SJSA1 (cell line): ENCODE results near the gene UGT1A10. TPM values are rescaled to one million over a fixed set of nuclear protein-coding genes. Genes with fewer than 3 reads are reported as not detected.

Experiments
- DNase-seq, 2 experiments: peaks; one replicate each; pipeline ENCODE4 v3.0.0-alpha.2; 2015 to 2020; ENCODE audit warnings: low spot score in 2 of 2, low read depth in 1 of 2
- H3K27ac ChIP-seq: fragments of 250-450 bp; sonication (Bioruptor Pico); 2 replicates; pipeline ENCODE4 v1.5.1; 2020; ENCODE audit warnings: mild to moderate bottlenecking, moderate library complexity
- H3K27me3 ChIP-seq: fragments of 250-450 bp; sonication (Bioruptor Pico); replicated peaks from 2 replicates; pipeline ENCODE4 v1.5.1; 2020; ENCODE audit warnings: mild to moderate bottlenecking, moderate library complexity
- H3K36me3 ChIP-seq: fragments of 250-450 bp; sonication (Bioruptor Pico); 2 replicates; pipeline ENCODE4 v1.5.1; 2020; ENCODE audit warnings: mild to moderate bottlenecking
- H3K4me1 ChIP-seq: fragments of 250-450 bp; sonication (Bioruptor Pico); replicated peaks from 2 replicates; pipeline ENCODE4 v1.6.1; 2021; ENCODE audit warnings: mild to moderate bottlenecking
- H3K4me3 ChIP-seq: fragments of 250-450 bp; sonication (Bioruptor Pico); 2 replicates; pipeline ENCODE4 v1.5.1; 2020; ENCODE audit warnings: mild to moderate bottlenecking
- H3K9me3 ChIP-seq: fragments of 250-450 bp; sonication (Bioruptor Pico); replicated peaks from 2 replicates; pipeline ENCODE4 v1.5.1; 2020; ENCODE audit warnings: mild to moderate bottlenecking
- total RNA-seq: library from RNA; depleted of rRNA; stranded (reverse); fragments of >200 nt; shearing (Covaris generic); gene quantifications from 2 replicates; pipeline ENCODE4 v1.2.3, GENCODE V29; 2014; rRNA removed

UGT1A10 gene
- total RNA-seq, 1 experiment from 2014 or later = not detected

- no peaks in the 10 kb centered on the region for H3K36me3 ChIP-seq
- peaks cover 10% of the 10 kb centered on the region for H3K4me1 ChIP-seq
- DNase-seq = peak in 1 of 2 experiments; percentile 38
- no peak overlapping the region for H3K4me3 ChIP-seq
- no peaks in the 10 kb centered on the region for H3K27me3 ChIP-seq
- no peak overlapping the region for H3K27ac ChIP-seq
- no peaks in the 10 kb centered on the region; the same call in 1 of the 2 replicates for H3K9me3 ChIP-seq
Observed at GRCh38 chr2:233819884-233820773, 183.9 kb downstream of the UGT1A10 start.

GRCh38 chr2:233820774-233821105 lies 184.5 kb downstream of the UGT1A10 start:
- H3K36me3 ChIP-seq = no peaks in the 10 kb centered on the region
- no peak overlapping the region for H3K4me3 ChIP-seq
- no peak for DNase-seq
- H3K9me3 ChIP-seq = no peaks in the 10 kb centered on the region; the same call in 1 of the 2 replicates
- H3K4me1 ChIP-seq = peaks cover 10% of the 10 kb centered on the region
- no peaks in the 10 kb centered on the region for H3K27me3 ChIP-seq
- H3K27ac ChIP-seq = no peak overlapping the region

- no peak for DNase-seq
Observed at GRCh38 chr2:233821196-233821595, 184.9 kb downstream of the UGT1A10 start.

GRCh38 chr2:233821709-233822100 lies 185.5 kb downstream of the UGT1A10 start:
- Histone ChIP-seq H3K4me3 (no peak overlapping the region), H3K36me3 (no peaks in the 10 kb centered on the region), H3K9me3 (no peaks in the 10 kb centered on the region; the same call in 1 of the 2 replicates), H3K27ac (no peak overlapping the region), H3K27me3 (no peaks in the 10 kb centered on the region), H3K4me1 (peaks cover 4% of the 10 kb centered on the region)
- no peak for DNase-seq

More at GRCh38 chr2:233821196-233821595, 184.9 kb downstream of the UGT1A10 start:
- Histone ChIP-seq H3K4me1 (peaks cover 9% of the 10 kb centered on the region), H3K9me3 (no peaks in the 10 kb centered on the region; the same call in 1 of the 2 replicates), H3K36me3 (no peaks in the 10 kb centered on the region), H3K27ac (no peak overlapping the region), H3K4me3 (no peak overlapping the region), H3K27me3 (no peaks in the 10 kb centered on the region)

GRCh38 chr2:233822101-233822771 lies 186.0 kb downstream of the UGT1A10 start:
- peak in 1 of 2 experiments; percentile 41 for DNase-seq
- H3K27ac ChIP-seq = no peak overlapping the region

More at GRCh38 chr2:233822101-233822771, 186.0 kb downstream of the UGT1A10 start:
- no peaks in the 10 kb centered on the region for H3K4me1 ChIP-seq
- no peaks in the 10 kb centered on the region for H3K36me3 ChIP-seq
- no peaks in the 10 kb centered on the region for H3K27me3 ChIP-seq
- H3K9me3 ChIP-seq = no peaks in the 10 kb centered on the region; the same call in 1 of the 2 replicates
- no peak overlapping the region for H3K4me3 ChIP-seq

Other genes with a start within 250 kb of the UGT1A10 start
- gene USP40, start 69.7 kb upstream of the UGT1A10 start, total RNA-seq = 25.4 and 38.0 TPM in 2 replicates
- gene UGT1A8, start 18.8 kb upstream of the UGT1A10 start, total RNA-seq = not detected in 2 replicates
- not detected in 2 replicates for gene UGT1A9, start 35.5 kb downstream of the UGT1A10 start, total RNA-seq
- gene UGT1A7, start 45.5 kb downstream of the UGT1A10 start, total RNA-seq = not detected in 2 replicates
- gene UGT1A6, start 56.4 kb downstream of the UGT1A10 start, total RNA-seq = not detected in 2 replicates
- gene UGT1A5, start 76.5 kb downstream of the UGT1A10 start, total RNA-seq = not detected in 2 replicates
- gene UGT1A4, start 82.3 kb downstream of the UGT1A10 start, total RNA-seq = not detected in 2 replicates
- gene UGT1A3, start 92.6 kb downstream of the UGT1A10 start, total RNA-seq = not detected in 2 replicates
- not detected in 2 replicates for gene UGT1A1, start 123.8 kb downstream of the UGT1A10 start, total RNA-seq
- not detected in 2 replicates for gene MROH2A, start 141.9 kb downstream of the UGT1A10 start, total RNA-seq
- gene HJURP, start 218.1 kb downstream of the UGT1A10 start, total RNA-seq = 73.2 and 81.4 TPM in 2 replicates